PC-9 (cell line): ENCODE results near the gene ANKK1. TPM values are rescaled to one million over a fixed set of nuclear protein-coding genes. Genes with fewer than 3 reads are reported as not detected.

Experiments used
- BruUV-seq: library from RNA; stranded (reverse); fragments of 400-500 nt; replicated peaks from 2 replicates; lab custom pipeline; 2021; lab: Mats Ljungman, UMichigan
- CTCF ChIA-PET: fragments of 300-600 bp; sonication (Branson Sonifier 250); formaldehyde crosslinking; loops from one replicate; lab custom pipeline; 2022; ENCODE audit warnings: antibody characterized with exemption; lab: Charles Lee
- POLR2A ChIA-PET: fragments of 300-600 bp; sonication (Branson Sonifier 250); formaldehyde crosslinking; loops from one replicate; lab custom pipeline; 2022; ENCODE audit warnings: antibody characterized with exemption; ENCODE audit not compliant: unreplicated experiment; lab: Charles Lee
- DNase-seq, 2 experiments: peaks; one replicate each; pipeline versions ENCODE4 v3.0.0 to v3.0.0-alpha.2; 2015 to 2022; ENCODE audit warnings: mixed read lengths in 1 of 2
- H2AFZ ChIP-seq: fragments of 200-600 bp; sonication (generic); 2 replicates; pipeline ENCODE4 v1.8.1; 2017; ENCODE audit warnings: antibody characterized with exemption
- H3F3A ChIP-seq: fragments of 200-600 bp; sonication (generic); 2 replicates; pipeline ENCODE4 v1.8.1; 2017; ENCODE audit warnings: antibody characterized with exemption, mild to moderate bottlenecking, low read depth; ENCODE audit not compliant: insufficient read depth
- H3K27ac ChIP-seq: fragments of 200-600 bp; sonication (generic); 2 replicates; pipeline ENCODE4 v1.6.1; 2016; ENCODE audit warnings: mixed run types
- H3K27me3 ChIP-seq: fragments of 200-600 bp; sonication (generic); 2 replicates; pipeline ENCODE4 v1.6.1; 2016; ENCODE audit warnings: low read depth, mixed run types; ENCODE audit not compliant: insufficient read depth
- H3K36me3 ChIP-seq: fragments of 200-600 bp; sonication (generic); 2 replicates; pipeline ENCODE4 v1.6.1; 2016; ENCODE audit warnings: low read depth, mixed run types
- H3K4me1 ChIP-seq: fragments of 200-600 bp; sonication (generic); replicated peaks from 2 replicates; pipeline ENCODE4 v1.6.1; 2016; ENCODE audit warnings: mixed run types; ENCODE audit not compliant: insufficient read depth
- H3K4me2 ChIP-seq: fragments of 200-600 bp; sonication (generic); 2 replicates; pipeline ENCODE4 v1.6.1; 2017; ENCODE audit warnings: mixed run types
- H3K4me3 ChIP-seq: fragments of 200-600 bp; sonication (generic); 2 replicates; pipeline ENCODE4 v1.6.1; 2016; ENCODE audit warnings: mixed run types
- H3K79me2 ChIP-seq: fragments of 200-600 bp; sonication (generic); 2 replicates; pipeline ENCODE4 v1.6.1; 2017; ENCODE audit warnings: low read depth, mixed run types
- H3K9me2 ChIP-seq: fragments of 200-600 bp; sonication (generic); 2 replicates; pipeline ENCODE4 v1.8.1; 2017; ENCODE audit warnings: mild to moderate bottlenecking; ENCODE audit not compliant: insufficient read depth
- H3K9me3 ChIP-seq: fragments of 200-600 bp; sonication (generic); 2 replicates; pipeline ENCODE4 v1.8.1; 2016; ENCODE audit warnings: low read depth; ENCODE audit not compliant: insufficient read depth
- H4K20me1 ChIP-seq: fragments of 200-600 bp; sonication (generic); 2 replicates; pipeline ENCODE4 v1.8.1; 2017; ENCODE audit not compliant: insufficient read depth
- EZH2 ChIP-seq: fragments of 200-600 bp; sonication (generic); IDR thresholded peaks from 2 replicates; pipeline ENCODE4 v1.8.0; 2017; ENCODE audit warnings: antibody characterized with exemption, low read depth
- intact Hi-C: fragments of 100-400 bp; cut with micrococcal nuclease; formaldehyde crosslinking; loops from one replicate; pipeline ENCODE4 v1.10.0; 2022; ENCODE audit not compliant: unreplicated experiment
- total RNA-seq: library from RNA; stranded (reverse); gene quantifications from 2 replicates; pipeline ENCODE4 v1.2.3, GENCODE V29; 2021
- TF ChIP-seq, protein P1 (sequence below): fragments of 200-600 bp; sonication (generic); conservative IDR thresholded peaks from 2 replicates; pipeline ENCODE4 v1.6.1; 2017; ENCODE audit warnings: mixed run types, antibody characterized with exemption, mild to moderate bottlenecking, moderate library complexity

Gene ANKK1
- total RNA-seq, 1 experiment from 2014 or later, result not detected

GRCh38 chr11:113446112-113446511, 58.5 kb downstream of the ANKK1 start:
- no peak for DNase-seq

GRCh38 chr11:113446938-113447337, 59.4 kb downstream of the ANKK1 start:
- Histone ChIP-seq H3K79me2 (no peaks in the 10 kb centered on the region), H3K9me3 (no peaks in the 10 kb centered on the region), H3K27me3 (peaks cover 95% of the 10 kb centered on the region), H3K36me3 (no peaks in the 10 kb centered on the region), H3K4me3 (no peak overlapping the region), H4K20me1 (no peaks in the 10 kb centered on the region), H3K4me2 (no peak overlapping the region), H3K27ac (no peak overlapping the region), H3K4me1 (no peaks in the 10 kb centered on the region), H3K9me2 (no peaks in the 10 kb centered on the region), H3F3A (no peaks in the 10 kb centered on the region), H2AFZ (no peak overlapping the region)
- intact Hi-C loops, result no loop called here
- TF ChIP-seq EZH2, result no peak
- TF ChIP-seq, protein P1, sequence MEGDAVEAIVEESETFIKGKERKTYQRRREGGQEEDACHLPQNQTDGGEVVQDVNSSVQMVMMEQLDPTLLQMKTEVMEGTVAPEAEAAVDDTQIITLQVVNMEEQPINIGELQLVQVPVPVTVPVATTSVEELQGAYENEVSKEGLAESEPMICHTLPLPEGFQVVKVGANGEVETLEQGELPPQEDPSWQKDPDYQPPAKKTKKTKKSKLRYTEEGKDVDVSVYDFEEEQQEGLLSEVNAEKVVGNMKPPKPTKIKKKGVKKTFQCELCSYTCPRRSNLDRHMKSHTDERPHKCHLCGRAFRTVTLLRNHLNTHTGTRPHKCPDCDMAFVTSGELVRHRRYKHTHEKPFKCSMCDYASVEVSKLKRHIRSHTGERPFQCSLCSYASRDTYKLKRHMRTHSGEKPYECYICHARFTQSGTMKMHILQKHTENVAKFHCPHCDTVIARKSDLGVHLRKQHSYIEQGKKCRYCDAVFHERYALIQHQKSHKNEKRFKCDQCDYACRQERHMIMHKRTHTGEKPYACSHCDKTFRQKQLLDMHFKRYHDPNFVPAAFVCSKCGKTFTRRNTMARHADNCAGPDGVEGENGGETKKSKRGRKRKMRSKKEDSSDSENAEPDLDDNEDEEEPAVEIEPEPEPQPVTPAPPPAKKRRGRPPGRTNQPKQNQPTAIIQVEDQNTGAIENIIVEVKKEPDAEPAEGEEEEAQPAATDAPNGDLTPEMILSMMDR, result no peak
- ChIA-PET POLR2A (no interaction called here), CTCF (no interaction called here)
- DNase-seq, result peak in 1 of 2 experiments; percentile 30
- no TSS peak for BruUV-seq

More at GRCh38 chr11:113446112-113446511, 58.5 kb downstream of the ANKK1 start:
- TF ChIP-seq EZH2, result no peak
- TF ChIP-seq, protein P1, result no peak
- H2AFZ ChIP-seq, result no peak overlapping the region
- H3K4me3 ChIP-seq, result no peak overlapping the region
- no peaks in the 10 kb centered on the region for H3K36me3 ChIP-seq
- no peaks in the 10 kb centered on the region for H3F3A ChIP-seq
- H4K20me1 ChIP-seq, result no peaks in the 10 kb centered on the region
- intact Hi-C loops, result no loop called here
- no peaks in the 10 kb centered on the region for H3K4me1 ChIP-seq
- peaks cover 98% of the 10 kb centered on the region for H3K27me3 ChIP-seq
- no peaks in the 10 kb centered on the region for H3K9me3 ChIP-seq
- no peak overlapping the region for H3K27ac ChIP-seq
- H3K9me2 ChIP-seq, result no peaks in the 10 kb centered on the region
- ChIA-PET CTCF (no interaction called here), POLR2A (no interaction called here)
- H3K4me2 ChIP-seq, result no peak overlapping the region
- H3K79me2 ChIP-seq, result no peaks in the 10 kb centered on the region
- no TSS peak for BruUV-seq

DNA sequence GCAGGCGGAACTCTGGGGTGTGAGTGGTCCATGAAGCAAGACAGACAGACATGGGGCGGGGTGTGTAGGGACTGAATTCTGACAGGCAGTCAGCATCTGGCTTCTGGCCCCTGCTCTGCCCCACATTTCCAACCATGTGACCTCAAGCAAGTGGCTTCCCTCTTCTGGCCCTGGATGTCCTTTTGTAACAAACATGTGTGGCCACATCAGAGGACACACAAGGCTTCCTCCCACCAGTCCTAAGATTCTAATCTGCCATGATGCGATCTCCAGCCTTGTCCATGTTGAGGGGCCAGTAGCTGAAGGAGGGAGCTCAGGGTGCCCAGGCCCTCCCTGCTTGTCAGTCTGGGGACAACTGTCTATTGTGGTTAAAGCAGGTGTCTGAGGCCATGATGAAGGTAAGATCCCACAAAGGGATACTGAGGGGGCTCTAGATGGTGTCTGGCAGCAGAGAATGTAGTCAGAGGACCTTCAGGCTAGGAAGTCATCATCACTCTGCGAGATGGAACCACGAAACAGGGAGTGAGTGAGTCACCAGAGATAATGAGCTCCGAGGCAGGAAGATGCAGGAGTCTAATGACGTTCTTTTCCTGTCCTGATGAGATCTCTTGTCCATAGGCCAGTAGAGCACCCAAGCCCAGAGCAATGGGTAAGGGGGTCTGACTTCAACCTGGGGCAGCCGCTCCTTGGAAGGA, 60.2 kb downstream of the ANKK1 start:
- H3K79me2 ChIP-seq, result no peaks in the 10 kb centered on the region
- no peaks in the 10 kb centered on the region for H3K36me3 ChIP-seq
- H3K4me3 ChIP-seq, result no peak overlapping the region
- H3K4me2 ChIP-seq, result no peak overlapping the region
- ChIA-PET CTCF (no interaction called here), POLR2A (no interaction called here)
- no peak overlapping the region for H2AFZ ChIP-seq
- DNase-seq, result no peak
- intact Hi-C loops, result no loop called here
- no peak overlapping the region for H3K27ac ChIP-seq
- no peaks in the 10 kb centered on the region for H3K9me3 ChIP-seq
- TF ChIP-seq EZH2, result no peak
- no peaks in the 10 kb centered on the region for H4K20me1 ChIP-seq
- no TSS peak for BruUV-seq
- no peaks in the 10 kb centered on the region for H3K4me1 ChIP-seq
- H3K27me3 ChIP-seq, result peaks cover 90% of the 10 kb centered on the region
- no peaks in the 10 kb centered on the region for H3F3A ChIP-seq
- no peaks in the 10 kb centered on the region for H3K9me2 ChIP-seq

DNA sequence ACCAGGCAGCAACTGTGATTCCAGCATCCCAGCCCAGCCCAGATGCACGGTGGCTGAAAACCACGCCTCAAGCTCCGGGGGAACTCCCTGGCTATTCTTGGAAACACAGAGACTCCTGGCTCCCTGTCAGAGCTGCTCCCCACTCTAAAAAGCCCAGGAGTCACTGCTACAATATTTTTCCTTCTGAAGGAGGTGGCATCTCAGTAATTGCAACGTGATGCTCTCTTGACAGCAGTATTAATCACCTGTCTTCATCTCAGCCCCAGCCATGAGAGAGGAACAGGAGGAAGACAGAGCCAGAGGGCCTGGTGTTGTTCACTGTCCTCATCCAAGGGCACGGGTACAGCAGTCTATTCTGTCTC, 60.7 kb downstream of the ANKK1 start:
- Histone ChIP-seq H2AFZ (no peak overlapping the region), H4K20me1 (no peaks in the 10 kb centered on the region), H3K27me3 (peaks cover 90% of the 10 kb centered on the region), H3F3A (no peaks in the 10 kb centered on the region), H3K79me2 (no peaks in the 10 kb centered on the region), H3K4me1 (no peaks in the 10 kb centered on the region), H3K9me3 (no peaks in the 10 kb centered on the region), H3K4me3 (no peak overlapping the region), H3K36me3 (no peaks in the 10 kb centered on the region), H3K27ac (no peak overlapping the region), H3K4me2 (no peak overlapping the region), H3K9me2 (no peaks in the 10 kb centered on the region)
- BruUV-seq, result no TSS peak
- TF ChIP-seq, protein P1, result no peak
- TF ChIP-seq EZH2, result no peak
- intact Hi-C loops, result no loop called here
- DNase-seq, result no peak
- POLR2A ChIA-PET, result no interaction called here
- CTCF ChIA-PET, result no interaction called here
